IMR-90 (cell line): ENCODE measurements around the gene AGAP1.

Experiments used
- BHLHE40 ChIP-seq: fragments of 150-350 bp; IDR thresholded peaks from 2 replicates; pipeline ENCODE4 v1.6.1; 2016; ENCODE audit warnings: mild to moderate bottlenecking, low read depth, low read length
- CTCF ChIP-seq: conservative IDR thresholded peaks from 2 replicates; pipeline ENCODE4 v1.5.1; 2012; ENCODE audit warnings: mild to moderate bottlenecking, low read depth, low read length, improper control_type of control experiment
- RFX5 ChIP-seq: IDR thresholded peaks from 2 replicates; pipeline ENCODE4 v1.8.0; 2012; ENCODE audit warnings: low read depth, mild to moderate bottlenecking, low read length, moderate library complexity

- TF ChIP-seq CTCF = no peak
- no peak for TF ChIP-seq RFX5
- no peak for TF ChIP-seq BHLHE40
Measured at GRCh38 chr2:236161082-236161462, 667.2 kb downstream of the AGAP1 start.
